ENCODE results near the gene ZNF526. TPM values are rescaled to one million over a fixed set of nuclear protein-coding genes. Genes with fewer than 3 reads are reported as not detected.

Gene ZNF526
- total and polyA plus RNA-seq, 9 of the 15 experiments (the other 6 are each of a cell fraction or from before 2014, with no cell fraction given), result 1.3 to 17.9 (median 6.2) TPM

DNA sequence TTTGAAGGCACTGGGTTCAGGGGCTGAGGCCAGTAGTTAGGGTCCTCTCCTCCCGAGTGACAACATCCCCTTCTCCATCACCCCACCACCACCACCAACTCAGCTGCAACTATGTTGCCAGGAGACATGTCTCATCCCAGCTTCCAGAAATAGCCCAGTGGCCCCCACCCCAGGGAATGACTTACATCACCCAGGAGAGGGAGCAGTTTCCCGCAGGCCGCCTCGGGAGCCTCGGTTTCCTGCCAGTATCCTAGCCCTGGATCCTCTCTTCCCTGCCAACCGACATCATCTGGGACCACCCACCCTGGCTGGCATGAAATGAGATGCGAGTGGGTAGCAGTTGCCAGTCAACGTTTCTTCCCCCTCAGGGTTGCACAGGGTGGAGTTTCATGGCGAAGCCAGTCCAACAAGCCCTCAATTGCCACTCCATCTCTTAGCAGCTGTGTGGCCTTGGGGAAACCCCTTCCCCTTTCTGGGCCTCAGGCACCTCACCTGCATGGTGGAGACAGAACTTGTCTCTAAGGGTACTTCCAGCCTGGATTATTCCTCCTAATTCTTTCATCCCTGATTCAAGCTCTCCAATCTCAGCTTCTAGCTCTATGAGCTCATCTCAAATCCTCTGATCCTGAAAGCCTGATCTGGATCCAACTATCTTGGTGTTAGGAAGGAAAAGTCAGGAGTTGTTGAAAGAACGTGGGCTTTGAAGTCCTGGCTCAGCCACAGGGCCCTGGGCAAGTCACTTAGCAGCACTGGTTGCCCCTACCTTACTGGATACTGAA is 26.2 kb downstream of the ZNF526 start (continued):
- TF ChIP-seq, protein P1, sequence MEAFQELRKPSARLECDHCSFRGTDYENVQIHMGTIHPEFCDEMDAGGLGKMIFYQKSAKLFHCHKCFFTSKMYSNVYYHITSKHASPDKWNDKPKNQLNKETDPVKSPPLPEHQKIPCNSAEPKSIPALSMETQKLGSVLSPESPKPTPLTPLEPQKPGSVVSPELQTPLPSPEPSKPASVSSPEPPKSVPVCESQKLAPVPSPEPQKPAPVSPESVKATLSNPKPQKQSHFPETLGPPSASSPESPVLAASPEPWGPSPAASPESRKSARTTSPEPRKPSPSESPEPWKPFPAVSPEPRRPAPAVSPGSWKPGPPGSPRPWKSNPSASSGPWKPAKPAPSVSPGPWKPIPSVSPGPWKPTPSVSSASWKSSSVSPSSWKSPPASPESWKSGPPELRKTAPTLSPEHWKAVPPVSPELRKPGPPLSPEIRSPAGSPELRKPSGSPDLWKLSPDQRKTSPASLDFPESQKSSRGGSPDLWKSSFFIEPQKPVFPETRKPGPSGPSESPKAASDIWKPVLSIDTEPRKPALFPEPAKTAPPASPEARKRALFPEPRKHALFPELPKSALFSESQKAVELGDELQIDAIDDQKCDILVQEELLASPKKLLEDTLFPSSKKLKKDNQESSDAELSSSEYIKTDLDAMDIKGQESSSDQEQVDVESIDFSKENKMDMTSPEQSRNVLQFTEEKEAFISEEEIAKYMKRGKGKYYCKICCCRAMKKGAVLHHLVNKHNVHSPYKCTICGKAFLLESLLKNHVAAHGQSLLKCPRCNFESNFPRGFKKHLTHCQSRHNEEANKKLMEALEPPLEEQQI (IDR thresholded peaks at IDR 0.05), result no peak
- TF ChIP-seq, protein P2, sequence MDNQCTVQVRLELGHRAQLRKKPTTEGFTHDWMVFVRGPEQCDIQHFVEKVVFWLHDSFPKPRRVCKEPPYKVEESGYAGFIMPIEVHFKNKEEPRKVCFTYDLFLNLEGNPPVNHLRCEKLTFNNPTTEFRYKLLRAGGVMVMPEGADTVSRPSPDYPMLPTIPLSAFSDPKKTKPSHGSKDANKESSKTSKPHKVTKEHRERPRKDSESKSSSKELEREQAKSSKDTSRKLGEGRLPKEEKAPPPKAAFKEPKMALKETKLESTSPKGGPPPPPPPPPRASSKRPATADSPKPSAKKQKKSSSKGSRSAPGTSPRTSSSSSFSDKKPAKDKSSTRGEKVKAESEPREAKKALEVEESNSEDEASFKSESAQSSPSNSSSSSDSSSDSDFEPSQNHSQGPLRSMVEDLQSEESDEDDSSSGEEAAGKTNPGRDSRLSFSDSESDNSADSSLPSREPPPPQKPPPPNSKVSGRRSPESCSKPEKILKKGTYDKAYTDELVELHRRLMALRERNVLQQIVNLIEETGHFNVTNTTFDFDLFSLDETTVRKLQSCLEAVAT (IDR thresholded peaks at IDR 0.05), result no peak
- TF ChIP-seq ZC3H11A (IDR thresholded peaks at IDR 0.05; ENCODE audit: low read depth, low read length), result no peak
- TF ChIP-seq NCOA4 (IDR thresholded peaks at IDR 0.05; ENCODE audit: partially characterized antibody), result no peak
- TF ChIP-seq, protein P3, sequence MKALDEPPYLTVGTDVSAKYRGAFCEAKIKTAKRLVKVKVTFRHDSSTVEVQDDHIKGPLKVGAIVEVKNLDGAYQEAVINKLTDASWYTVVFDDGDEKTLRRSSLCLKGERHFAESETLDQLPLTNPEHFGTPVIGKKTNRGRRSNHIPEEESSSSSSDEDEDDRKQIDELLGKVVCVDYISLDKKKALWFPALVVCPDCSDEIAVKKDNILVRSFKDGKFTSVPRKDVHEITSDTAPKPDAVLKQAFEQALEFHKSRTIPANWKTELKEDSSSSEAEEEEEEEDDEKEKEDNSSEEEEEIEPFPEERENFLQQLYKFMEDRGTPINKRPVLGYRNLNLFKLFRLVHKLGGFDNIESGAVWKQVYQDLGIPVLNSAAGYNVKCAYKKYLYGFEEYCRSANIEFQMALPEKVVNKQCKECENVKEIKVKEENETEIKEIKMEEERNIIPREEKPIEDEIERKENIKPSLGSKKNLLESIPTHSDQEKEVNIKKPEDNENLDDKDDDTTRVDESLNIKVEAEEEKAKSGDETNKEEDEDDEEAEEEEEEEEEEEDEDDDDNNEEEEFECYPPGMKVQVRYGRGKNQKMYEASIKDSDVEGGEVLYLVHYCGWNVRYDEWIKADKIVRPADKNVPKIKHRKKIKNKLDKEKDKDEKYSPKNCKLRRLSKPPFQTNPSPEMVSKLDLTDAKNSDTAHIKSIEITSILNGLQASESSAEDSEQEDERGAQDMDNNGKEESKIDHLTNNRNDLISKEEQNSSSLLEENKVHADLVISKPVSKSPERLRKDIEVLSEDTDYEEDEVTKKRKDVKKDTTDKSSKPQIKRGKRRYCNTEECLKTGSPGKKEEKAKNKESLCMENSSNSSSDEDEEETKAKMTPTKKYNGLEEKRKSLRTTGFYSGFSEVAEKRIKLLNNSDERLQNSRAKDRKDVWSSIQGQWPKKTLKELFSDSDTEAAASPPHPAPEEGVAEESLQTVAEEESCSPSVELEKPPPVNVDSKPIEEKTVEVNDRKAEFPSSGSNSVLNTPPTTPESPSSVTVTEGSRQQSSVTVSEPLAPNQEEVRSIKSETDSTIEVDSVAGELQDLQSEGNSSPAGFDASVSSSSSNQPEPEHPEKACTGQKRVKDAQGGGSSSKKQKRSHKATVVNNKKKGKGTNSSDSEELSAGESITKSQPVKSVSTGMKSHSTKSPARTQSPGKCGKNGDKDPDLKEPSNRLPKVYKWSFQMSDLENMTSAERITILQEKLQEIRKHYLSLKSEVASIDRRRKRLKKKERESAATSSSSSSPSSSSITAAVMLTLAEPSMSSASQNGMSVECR (CRISPR knock-in tag; IDR thresholded peaks at IDR 0.05), result no peak
- TF ChIP-seq, protein P4, sequence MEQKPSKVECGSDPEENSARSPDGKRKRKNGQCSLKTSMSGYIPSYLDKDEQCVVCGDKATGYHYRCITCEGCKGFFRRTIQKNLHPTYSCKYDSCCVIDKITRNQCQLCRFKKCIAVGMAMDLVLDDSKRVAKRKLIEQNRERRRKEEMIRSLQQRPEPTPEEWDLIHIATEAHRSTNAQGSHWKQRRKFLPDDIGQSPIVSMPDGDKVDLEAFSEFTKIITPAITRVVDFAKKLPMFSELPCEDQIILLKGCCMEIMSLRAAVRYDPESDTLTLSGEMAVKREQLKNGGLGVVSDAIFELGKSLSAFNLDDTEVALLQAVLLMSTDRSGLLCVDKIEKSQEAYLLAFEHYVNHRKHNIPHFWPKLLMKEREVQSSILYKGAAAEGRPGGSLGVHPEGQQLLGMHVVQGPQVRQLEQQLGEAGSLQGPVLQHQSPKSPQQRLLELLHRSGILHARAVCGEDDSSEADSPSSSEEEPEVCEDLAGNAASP (IDR thresholded peaks at IDR 0.05), result no peak
- TF ChIP-seq HDAC2 (IDR thresholded peaks at IDR 0.05), result no peak
- no peak for TF ChIP-seq ZNF583 (CRISPR knock-in tag; IDR thresholded peaks at IDR 0.05)
- peak; percentile 84; the same call in 1 of the 2 replicates for TF ChIP-seq POLR2AphosphoS2 (IDR thresholded peaks at IDR 0.05; ENCODE audit: low read length)
- no peak for TF ChIP-seq NFIX (CRISPR knock-in tag; IDR thresholded peaks at IDR 0.05; ENCODE audit: low read depth)
- no peak for TF ChIP-seq ZNF3 (CRISPR knock-in tag; IDR thresholded peaks at IDR 0.05)
- TF ChIP-seq ZNF589 (CRISPR knock-in tag; IDR thresholded peaks at IDR 0.05; ENCODE audit: low read depth), result no peak
- TF ChIP-seq ZNF431 (CRISPR knock-in tag; IDR thresholded peaks at IDR 0.05), result no peak
- TF ChIP-seq MEF2D (tag; conservative IDR thresholded peaks at IDR 0.05; ENCODE audit: low read depth), result peak; percentile 70
- peak; percentile 87 to 98 for TF ChIP-seq MAZ (CRISPR knock-in tag; conservative IDR thresholded peaks at IDR 0.05 in 1 of 2, IDR thresholded peaks at IDR 0.05 in 1 of 2)
- no peak for TF ChIP-seq ZFPM2 (CRISPR knock-in tag; IDR thresholded peaks at IDR 0.05)
- TF ChIP-seq ZNF785 (CRISPR knock-in tag; IDR thresholded peaks at IDR 0.05), result no peak
- no peak for TF ChIP-seq ESRRB (CRISPR knock-in tag; IDR thresholded peaks at IDR 0.05; ENCODE audit: borderline replicate concordance)

Data from K562 (cell line).